Measurements from ENCODE around the gene DGKI. TPM values are rescaled to one million over a fixed set of nuclear protein-coding genes. Genes with fewer than 3 reads are reported as not detected.
"Not testable (repeated sequence)": the region's sequence is repeated elsewhere in the genome, so short reads cannot be mapped to it uniquely, and the experiment has no call there.

Gene DGKI
- polyA plus RNA-seq, 12 donors = 0.23 to 1.9 (median 0.84) TPM; not detected in 2

- no peak for DNase-seq
Observed at GRCh38 chr7:137838706-137839315, 8.0 kb downstream of the DGKI start.

GRCh38 chr7:137836541-137836940 is 10.2 kb downstream of the DGKI start:
- DNase-seq = no peak

GRCh38 chr7:137836113-137836509 is 10.7 kb downstream of the DGKI start:
- DNase-seq = no peak

GRCh38 chr7:137835486-137836112 is 11.2 kb downstream of the DGKI start:
- no peak for DNase-seq

DNA sequence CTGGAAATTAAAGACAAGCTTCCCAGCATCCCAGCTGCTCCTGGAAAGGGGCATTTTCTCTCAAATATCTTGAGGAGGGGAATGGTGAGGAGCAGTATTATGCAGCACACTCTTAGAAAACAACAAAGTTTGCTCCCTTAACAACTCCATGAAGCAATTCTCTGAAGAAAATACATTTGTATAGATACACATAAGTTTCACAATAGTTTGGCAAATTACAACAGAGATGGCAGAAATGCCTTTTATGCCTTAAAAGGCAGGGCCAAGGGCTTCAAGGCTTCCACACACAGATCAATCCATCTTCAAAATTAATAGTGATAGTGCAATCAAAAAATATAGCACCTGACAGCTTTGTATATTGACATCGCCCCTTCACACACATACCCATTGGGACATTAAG is 12.2 kb downstream of the DGKI start:
- no peak for DNase-seq

- DNase-seq = not testable (repeated sequence)
Observed at GRCh38 chr7:137832990-137833389, 13.8 kb downstream of the DGKI start.

DNA sequence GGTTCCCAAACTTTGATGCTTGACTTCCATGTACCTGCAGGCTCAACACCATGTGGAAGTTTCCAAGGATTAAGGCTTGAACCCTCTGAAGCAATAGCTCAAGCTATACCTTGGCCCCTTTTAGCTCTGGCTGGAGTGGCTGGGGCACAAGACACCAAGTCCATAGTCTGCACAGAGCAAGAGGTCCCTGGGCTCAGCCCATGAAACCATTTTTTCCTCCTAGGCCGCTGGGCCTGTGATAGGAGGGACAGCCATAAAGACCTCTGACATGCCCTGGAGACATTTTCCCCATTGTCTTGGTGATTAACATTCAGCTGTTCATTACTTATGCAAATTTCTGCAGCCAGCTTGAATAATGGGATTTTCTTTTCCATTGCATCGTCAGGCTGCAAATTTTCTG is 14.4 kb downstream of the DGKI start:
- no peak for DNase-seq

- not testable (repeated sequence) for DNase-seq
Observed at GRCh38 chr7:137831555-137831954, 15.2 kb downstream of the DGKI start.

GRCh38 chr7:137829337-137829992 is 17.3 kb downstream of the DGKI start:
- no peak for DNase-seq

DNA sequence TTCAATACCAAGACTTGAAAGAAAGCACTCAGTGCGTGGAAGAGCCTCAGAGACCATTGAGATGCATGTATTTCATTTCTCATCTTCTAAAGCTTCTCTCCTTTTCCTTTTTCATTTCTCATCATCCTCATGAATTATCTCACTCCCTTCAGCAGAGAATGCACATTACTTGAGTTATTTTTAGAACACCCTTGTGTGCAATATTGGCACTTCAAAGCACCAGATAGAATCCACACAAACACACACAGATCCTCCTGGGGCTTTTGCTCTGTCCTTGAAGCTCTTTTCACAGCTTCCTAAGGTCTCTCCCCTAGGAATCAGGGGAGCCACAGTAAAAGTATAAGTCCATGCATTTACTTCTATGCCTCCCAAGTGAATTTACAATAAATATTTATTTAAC is 18.3 kb downstream of the DGKI start:
- no peak for DNase-seq

DNA sequence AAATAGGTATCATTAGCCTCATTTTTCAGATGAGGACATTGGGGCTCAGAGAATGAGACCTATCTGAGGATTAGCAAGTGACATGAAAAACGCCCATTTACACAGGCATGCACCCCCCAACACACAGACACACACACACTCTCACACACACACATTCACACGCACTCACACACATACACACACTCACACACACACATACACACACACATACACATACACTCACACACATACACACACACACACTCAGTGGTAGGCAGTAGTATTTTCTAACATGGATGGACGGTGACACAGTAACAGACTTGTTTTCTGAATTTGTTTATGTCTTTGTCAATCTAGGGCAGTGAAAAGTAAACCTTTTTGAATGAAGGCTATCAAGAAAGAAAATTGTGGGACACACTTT is 21.3 kb downstream of the DGKI start:
- DNase-seq = no peak

GRCh38 chr7:137820677-137821420 is 25.9 kb downstream of the DGKI start:
- DNase-seq = peak; percentile 83

- no peak for DNase-seq
Observed at GRCh38 chr7:137820156-137820555, 26.6 kb downstream of the DGKI start.

DNA sequence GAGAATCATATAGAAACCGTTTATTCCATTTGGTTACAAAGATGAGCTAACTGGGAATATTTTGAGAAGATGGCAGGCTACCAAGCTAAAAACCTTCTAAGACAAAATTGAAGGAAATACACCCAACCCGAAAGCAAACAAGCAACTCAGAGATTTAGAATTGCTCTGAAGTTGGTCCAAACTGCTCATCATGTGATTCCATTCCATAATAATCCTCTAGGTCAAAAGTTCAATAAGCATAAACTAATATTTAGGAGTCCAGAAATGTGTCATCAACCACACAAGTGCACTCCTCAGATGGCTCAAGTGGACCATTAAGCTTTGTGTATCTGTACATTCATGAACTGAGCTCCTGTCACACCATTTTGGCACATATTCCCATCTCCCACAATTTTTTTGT is 28.7 kb downstream of the DGKI start:
- no peak for DNase-seq

DNA sequence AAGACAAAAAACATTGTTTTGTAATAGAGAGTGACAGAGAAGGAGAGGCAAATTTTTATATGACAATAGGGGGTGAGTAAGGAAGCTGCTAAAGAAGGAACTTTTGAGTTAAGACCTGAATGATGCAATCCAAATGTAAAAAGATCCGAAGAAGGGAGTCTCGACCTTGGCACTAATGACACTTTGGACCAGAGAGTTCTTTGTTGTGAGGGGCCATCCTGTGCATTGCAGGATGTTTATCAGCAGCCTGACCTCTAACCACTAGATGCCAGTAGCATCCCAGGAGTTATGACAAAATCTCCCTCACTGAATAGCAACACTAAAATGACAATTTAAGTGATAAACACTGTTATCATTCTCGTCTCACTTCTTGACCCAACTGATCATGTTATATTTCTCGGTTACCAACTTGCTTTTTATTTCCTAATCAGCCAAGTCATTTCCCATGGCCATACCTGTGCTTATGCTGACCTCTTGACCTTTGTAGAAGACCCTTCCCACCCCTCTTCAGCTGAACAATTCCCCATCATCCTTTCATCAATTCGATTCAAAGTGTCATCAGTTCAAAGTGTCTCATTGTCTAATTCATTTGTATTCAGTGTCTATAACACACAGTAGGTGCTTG is 30.0 kb downstream of the DGKI start:
- DNase-seq = no peak

DNA sequence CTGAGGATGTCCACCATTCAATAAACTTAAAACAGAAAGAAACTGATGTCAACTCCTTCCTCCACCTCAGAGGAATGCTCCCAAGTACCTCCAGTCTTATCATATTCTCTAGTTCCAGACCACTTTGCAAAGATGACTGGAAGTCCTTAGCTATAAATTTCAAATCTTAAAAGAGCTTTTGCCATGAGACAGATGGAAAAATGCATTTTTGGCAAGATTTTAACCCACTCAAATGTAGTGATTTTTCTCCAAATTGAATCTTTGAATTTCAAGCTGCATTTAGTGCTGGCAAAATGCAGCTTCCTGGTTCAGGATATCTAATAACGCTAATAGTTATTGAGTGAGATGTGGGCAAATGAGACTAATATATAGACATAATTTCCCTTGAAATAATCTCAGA is 33.2 kb downstream of the DGKI start:
- no peak for DNase-seq

DNA sequence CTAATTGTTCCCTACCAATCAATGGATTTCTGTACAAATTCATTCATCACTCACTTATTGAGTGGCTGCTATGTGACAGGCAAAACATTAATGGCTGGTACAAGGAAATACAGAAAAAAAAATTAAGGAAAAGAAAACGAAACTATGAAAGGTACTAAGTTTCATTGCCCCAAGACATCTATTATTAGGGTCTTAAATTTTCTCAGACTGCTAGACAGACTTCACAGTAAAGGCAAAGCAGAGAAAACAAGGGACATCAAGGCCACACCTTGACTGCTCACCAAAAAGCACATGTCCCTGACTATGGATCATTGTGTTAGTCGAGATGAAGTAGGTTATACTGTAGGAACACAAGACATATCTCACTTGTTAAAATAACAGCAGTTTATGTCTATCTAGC is 36.5 kb downstream of the DGKI start:
- no peak for DNase-seq

DNA sequence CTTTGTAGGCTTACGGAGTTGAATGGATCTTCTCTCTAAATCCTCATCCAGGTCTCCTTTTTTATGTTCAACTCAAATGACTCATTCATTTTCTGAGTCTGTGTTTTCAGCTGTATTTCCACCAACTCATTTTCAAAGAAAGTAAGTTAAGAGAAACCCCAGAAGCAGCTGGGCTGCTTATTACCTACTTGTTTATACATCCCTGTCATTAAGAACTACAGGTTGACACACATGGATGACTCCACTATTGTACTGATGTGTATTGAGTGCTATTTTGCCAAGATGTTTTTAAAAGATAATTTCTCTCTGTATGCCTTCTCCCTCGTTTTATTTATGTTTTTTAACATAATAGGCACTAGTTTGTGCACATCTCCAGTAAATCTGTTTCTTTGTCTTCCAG is 41.9 kb downstream of the DGKI start:
- DNase-seq = no peak

DNA sequence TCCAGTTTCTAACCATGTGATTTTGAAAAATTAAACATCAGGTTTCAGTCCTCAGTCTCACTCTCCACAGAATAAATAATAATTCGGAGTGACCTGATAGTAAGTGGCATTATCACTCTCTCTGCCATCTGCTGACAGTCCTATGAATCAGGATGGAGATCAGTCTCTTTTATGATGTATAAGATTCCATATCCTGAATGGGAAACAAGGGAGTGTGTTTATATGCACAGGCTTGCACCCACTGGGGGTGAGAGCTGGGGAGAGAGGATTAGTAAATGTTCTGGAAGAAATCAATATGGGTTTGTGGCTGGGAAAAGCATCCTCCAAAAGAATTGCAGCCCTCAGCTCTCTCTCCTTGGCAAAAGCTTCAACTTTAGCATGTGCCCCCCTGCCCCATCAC is 45.3 kb downstream of the DGKI start:
- DNase-seq = no peak

DNA sequence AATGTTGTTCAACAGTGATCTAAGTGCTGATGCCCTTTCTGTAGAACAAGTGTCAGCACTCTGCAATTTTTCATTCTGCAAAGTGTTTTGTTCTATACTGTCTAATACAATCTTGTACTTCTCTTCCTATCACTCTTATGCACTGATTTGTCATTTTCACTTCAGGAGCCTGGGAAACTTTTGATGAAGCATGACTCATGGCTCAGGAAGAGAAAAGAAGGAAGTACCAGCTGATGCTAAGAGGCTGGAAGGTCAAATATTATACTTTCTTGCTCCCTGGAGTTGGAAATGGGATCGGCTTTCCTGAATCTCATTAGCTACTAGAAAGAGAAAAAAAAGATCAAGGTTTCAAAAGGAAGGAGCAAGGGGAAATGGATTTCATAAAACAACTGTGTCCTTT is 45.8 kb downstream of the DGKI start:
- DNase-seq = no peak

- DNase-seq = no peak
Observed at GRCh38 chr7:137798073-137798763, 48.6 kb downstream of the DGKI start.

GRCh38 chr7:137795211-137795610 is 51.6 kb downstream of the DGKI start:
- no peak for DNase-seq
